ENCODE data around the gene VEZT.

DNA sequence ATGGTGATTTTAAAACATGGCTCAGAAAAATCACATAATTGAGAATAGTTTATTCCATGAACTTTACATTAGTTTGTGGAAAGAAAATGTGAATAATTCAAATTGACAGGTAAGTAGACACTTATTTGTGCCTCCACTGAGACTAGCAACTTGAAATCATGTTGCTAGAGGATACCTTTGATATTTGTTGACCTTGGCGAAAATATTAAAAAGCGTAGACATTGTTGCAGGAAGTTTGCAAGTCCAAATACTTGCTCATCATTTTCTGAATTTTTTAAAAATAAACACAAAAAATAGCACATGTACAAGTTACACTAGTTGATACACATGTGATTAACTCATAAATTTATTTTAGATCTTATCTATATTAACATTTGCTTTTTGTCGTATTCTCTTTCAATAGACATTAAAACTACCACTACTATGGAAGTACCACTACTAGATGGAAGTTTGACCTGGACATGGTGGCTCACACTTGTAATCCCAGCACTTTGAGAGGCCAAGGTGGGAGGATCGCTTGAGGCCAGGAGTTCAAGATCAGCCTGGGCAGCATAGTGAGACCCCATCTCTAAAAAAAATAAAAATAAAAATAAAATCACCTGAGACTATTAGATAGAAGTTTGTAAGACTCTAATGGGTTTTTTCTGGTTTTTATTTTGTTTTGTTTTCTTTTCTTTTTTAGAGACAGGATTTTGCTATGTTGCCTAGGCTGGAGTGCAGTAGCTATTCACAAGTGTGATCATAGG, 24.3 kb downstream of the VEZT start:
- TF ChIP-seq, protein P1, sequence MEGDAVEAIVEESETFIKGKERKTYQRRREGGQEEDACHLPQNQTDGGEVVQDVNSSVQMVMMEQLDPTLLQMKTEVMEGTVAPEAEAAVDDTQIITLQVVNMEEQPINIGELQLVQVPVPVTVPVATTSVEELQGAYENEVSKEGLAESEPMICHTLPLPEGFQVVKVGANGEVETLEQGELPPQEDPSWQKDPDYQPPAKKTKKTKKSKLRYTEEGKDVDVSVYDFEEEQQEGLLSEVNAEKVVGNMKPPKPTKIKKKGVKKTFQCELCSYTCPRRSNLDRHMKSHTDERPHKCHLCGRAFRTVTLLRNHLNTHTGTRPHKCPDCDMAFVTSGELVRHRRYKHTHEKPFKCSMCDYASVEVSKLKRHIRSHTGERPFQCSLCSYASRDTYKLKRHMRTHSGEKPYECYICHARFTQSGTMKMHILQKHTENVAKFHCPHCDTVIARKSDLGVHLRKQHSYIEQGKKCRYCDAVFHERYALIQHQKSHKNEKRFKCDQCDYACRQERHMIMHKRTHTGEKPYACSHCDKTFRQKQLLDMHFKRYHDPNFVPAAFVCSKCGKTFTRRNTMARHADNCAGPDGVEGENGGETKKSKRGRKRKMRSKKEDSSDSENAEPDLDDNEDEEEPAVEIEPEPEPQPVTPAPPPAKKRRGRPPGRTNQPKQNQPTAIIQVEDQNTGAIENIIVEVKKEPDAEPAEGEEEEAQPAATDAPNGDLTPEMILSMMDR (IDR thresholded peaks at IDR 0.05; ENCODE audit: low read depth, low read length), result no peak
- TF ChIP-seq POLR2A (IDR thresholded peaks at IDR 0.05; ENCODE audit: extremely low read depth, insufficient read length), result no peak
- TF ChIP-seq, protein P2, sequence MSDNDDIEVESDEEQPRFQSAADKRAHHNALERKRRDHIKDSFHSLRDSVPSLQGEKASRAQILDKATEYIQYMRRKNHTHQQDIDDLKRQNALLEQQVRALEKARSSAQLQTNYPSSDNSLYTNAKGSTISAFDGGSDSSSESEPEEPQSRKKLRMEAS (IDR thresholded peaks at IDR 0.05; ENCODE audit: low read depth, low read length), result no peak
- no peak for TF ChIP-seq MYC (IDR thresholded peaks at IDR 0.05; ENCODE audit: low read depth, low read length)

Data from NB4 (cell line).